SK-N-SH (cell line): ENCODE results near the gene BTAF1. TPM values are rescaled to one million over a fixed set of nuclear protein-coding genes. Genes with fewer than 3 reads are reported as not detected.

Experiments
- CTCF ChIA-PET: fragments of 300-600, 350-600 bp; formaldehyde crosslinking; extraction: SDS; loops from one replicate; lab custom pipeline; 2021; lab: Yijun Ruan, JAX
- POLR2A ChIA-PET: fragments of 350-600 bp; sonication (Branson Sonifier 250); formaldehyde crosslinking; extraction: SDS; loops from one replicate; lab custom pipeline; 2020; ENCODE audit warnings: antibody characterized with exemption, inconsistent platforms; lab: Yijun Ruan, JAX
- DNase-seq: peaks from one replicate; pipeline ENCODE4 v3.0.0; 2012
- H2AFZ ChIP-seq: fragments of 200-600 bp; sonication (generic); 2 replicates; pipeline ENCODE4 v1.8.1; 2016; ENCODE audit warnings: antibody characterized with exemption, mild to moderate bottlenecking, low read depth
- H3F3A ChIP-seq: fragments of 200-600 bp; sonication (generic); replicated peaks from 2 replicates; pipeline ENCODE3; 2016; ENCODE audit warnings: antibody characterized with exemption, mild to moderate bottlenecking; ENCODE audit not compliant: insufficient read depth
- H3K27ac ChIP-seq, 2 experiments: fragments of 200-500 bp in 1 of 2; fragments of 200-600 bp in 1 of 2; sonication (Bioruptor generic) in 1 of 2; sonication (generic), shearing (Covaris generic) in 1 of 2; 2 replicates each; pipeline versions ENCODE4 v1.5.1 to v1.6.1; 2014 to 2016; ENCODE audit warnings: low read depth in 2 of 2, inconsistent platforms in 1 of 2, low read length in 1 of 2, mild to moderate bottlenecking in 1 of 2, mixed read lengths in 1 of 2
- H3K27me3 ChIP-seq: fragments of 200-600 bp; sonication (generic), shearing (Covaris generic); 2 replicates; pipeline ENCODE4 v1.6.1; 2016; ENCODE audit warnings: mixed run types; ENCODE audit not compliant: insufficient read depth
- H3K36me3 ChIP-seq, 2 experiments: fragments of 200-500 bp in 1 of 2; fragments of 200-600 bp in 1 of 2; sonication (Bioruptor generic) in 1 of 2; sonication (generic) in 1 of 2; replicated peaks in 1 of 2; 2 replicates each; pipeline versions ENCODE3 to v1.5.1; 2014 to 2016; ENCODE audit warnings: low read length in 1 of 2, mild to moderate bottlenecking in 1 of 2; ENCODE audit not compliant: insufficient read depth in 2 of 2, control insufficient read depth in 1 of 2
- H3K4me1 ChIP-seq, 2 experiments: fragments of 200-500 bp in 1 of 2; fragments of 200-600 bp in 1 of 2; sonication (Bioruptor generic) in 1 of 2; sonication (generic), shearing (Covaris generic) in 1 of 2; 2 replicates each; pipeline versions ENCODE4 v1.5.1 to v1.6.1; 2014 to 2016; ENCODE audit warnings: low read depth in 1 of 2, low read length in 1 of 2, mixed run types in 1 of 2; ENCODE audit not compliant: insufficient read depth in 2 of 2, control insufficient read depth in 1 of 2
- H3K4me2 ChIP-seq: fragments of 200-600 bp; sonication (generic), shearing (Covaris generic); 2 replicates; pipeline ENCODE4 v1.6.1; 2017; ENCODE audit warnings: mixed run types
- H3K4me3 ChIP-seq, 2 experiments: fragments of 200-500 bp in 1 of 2; fragments of 200-600 bp in 1 of 2; sonication (Bioruptor generic) in 1 of 2; sonication (generic), shearing (Covaris generic) in 1 of 2; 2 replicates each; pipeline versions ENCODE4 v1.5.1 to v1.8.1; 2014 to 2016; ENCODE audit warnings: low read depth in 2 of 2, inconsistent platforms in 1 of 2, low read length in 1 of 2, mild to moderate bottlenecking in 1 of 2, mixed read lengths in 1 of 2, moderate library complexity in 1 of 2
- H3K79me2 ChIP-seq: fragments of 200-600 bp; sonication (generic); 2 replicates; pipeline ENCODE4 v1.8.1; 2017; ENCODE audit warnings: mild to moderate bottlenecking; ENCODE audit not compliant: insufficient read depth
- H3K9ac ChIP-seq: fragments of 200-600 bp; sonication (generic); 2 replicates; pipeline ENCODE4 v1.6.1; 2017; ENCODE audit warnings: mixed run types
- H3K9me2 ChIP-seq: fragments of 200-600 bp; sonication (generic); 2 replicates; pipeline ENCODE4 v1.6.1; 2017; ENCODE audit warnings: mixed run types
- H3K9me3 ChIP-seq: fragments of 200-600 bp; sonication (generic); 2 replicates; pipeline ENCODE4 v1.6.1; 2017; ENCODE audit warnings: mixed run types, mild to moderate bottlenecking, moderate library complexity
- H4K20me1 ChIP-seq: fragments of 200-600 bp; sonication (generic); 2 replicates; pipeline ENCODE4 v1.6.1; 2017; ENCODE audit warnings: mild to moderate bottlenecking, mixed run types; ENCODE audit not compliant: insufficient read depth
- CHD2 ChIP-seq: fragments of 150-350 bp; IDR thresholded peaks from 2 replicates; pipeline ENCODE4 v1.6.1; 2018; ENCODE audit warnings: low read length; ENCODE audit not compliant: partially characterized antibody
- CTCF ChIP-seq: fragments of 200-600 bp; sonication (generic); IDR thresholded peaks from 2 replicates; pipeline ENCODE4 v1.6.1; 2017; ENCODE audit warnings: antibody characterized with exemption, mild to moderate bottlenecking, moderate library complexity
- ELF1 ChIP-seq: IDR thresholded peaks from 2 replicates; pipeline ENCODE4 v1.4.0; 2012
- FOSL2 ChIP-seq: IDR thresholded peaks from 2 replicates; pipeline ENCODE4 v1.4.0; 2012; ENCODE audit warnings: low read depth, mild to moderate bottlenecking, moderate library complexity, borderline replicate concordance
- FOXM1 ChIP-seq: IDR thresholded peaks from 2 replicates; pipeline ENCODE4 v1.4.0; 2012; ENCODE audit warnings: low read depth, mild to moderate bottlenecking
- GATA2 ChIP-seq: sonication (generic); formaldehyde crosslinking; IDR thresholded peaks from 2 replicates; pipeline ENCODE4 v1.5.0; 2020; ENCODE audit warnings: mild to moderate bottlenecking, missing genetic modification reagents
- JUND ChIP-seq: IDR thresholded peaks from 2 replicates; pipeline ENCODE4 v1.4.0; 2012
- MAX ChIP-seq: IDR thresholded peaks from 2 replicates; pipeline ENCODE4 v1.4.0; 2012; ENCODE audit warnings: low read depth
- MEF2A ChIP-seq: IDR thresholded peaks from 2 replicates; pipeline ENCODE4 v1.4.0; 2012; ENCODE audit warnings: low read depth, borderline replicate concordance
- MXI1 ChIP-seq: IDR thresholded peaks from 2 replicates; pipeline ENCODE4 v1.6.1; 2012; ENCODE audit warnings: mild to moderate bottlenecking, low read depth, low read length, improper control_type of control experiment
- NFIC ChIP-seq: IDR thresholded peaks from 2 replicates; pipeline ENCODE4 v1.4.0; 2012; ENCODE audit warnings: borderline replicate concordance
- POLR2AphosphoS5 ChIP-seq: IDR thresholded peaks from 2 replicates; pipeline ENCODE4 v1.6.1; 2012; ENCODE audit warnings: low read depth, low read length
- RAD21 ChIP-seq: IDR thresholded peaks from 2 replicates; pipeline ENCODE4 v1.6.1; 2012; ENCODE audit warnings: mild to moderate bottlenecking, low read length
- RCOR1 ChIP-seq: fragments of 150-350 bp; IDR thresholded peaks from 2 replicates; pipeline ENCODE4 v1.6.1; 2017; ENCODE audit warnings: antibody characterized with exemption, low read length
- REST ChIP-seq: IDR thresholded peaks from 2 replicates; pipeline ENCODE4 v1.6.1; 2012; ENCODE audit warnings: mild to moderate bottlenecking, low read depth, low read length, moderate library complexity
- RFX5 ChIP-seq: IDR thresholded peaks from 2 replicates; pipeline ENCODE4 v1.6.1; 2012; ENCODE audit warnings: mild to moderate bottlenecking, improper control_type of control experiment, low read length
- RXRA ChIP-seq: IDR thresholded peaks from 2 replicates; pipeline ENCODE4 v1.4.0; 2012; ENCODE audit warnings: low read depth, mild to moderate bottlenecking, borderline replicate concordance
- TEAD4 ChIP-seq: IDR thresholded peaks from 2 replicates; pipeline ENCODE4 v1.4.0; 2012; ENCODE audit warnings: mild to moderate bottlenecking, borderline replicate concordance; ENCODE audit not compliant: insufficient read depth
- USF1 ChIP-seq: IDR thresholded peaks from 2 replicates; pipeline ENCODE4 v1.4.0; 2012; ENCODE audit warnings: low read depth, borderline replicate concordance
- YY1 ChIP-seq: IDR thresholded peaks from 2 replicates; pipeline ENCODE4 v1.4.0; 2012; ENCODE audit warnings: low read depth, mild to moderate bottlenecking
- WGBS: methylation state at CpG from one replicate; pipeline ENCODE4 v1.1.6; 2017; ENCODE audit warnings: low lambda C conversion rate; 5-methylcytosine and 5-hydroxymethylcytosine counted together
- polyA plus RNA-seq, 3 experiments: library from polyadenylated mRNA; depleted of rRNA; stranded (reverse); fragments of >200 nt; gene quantifications; 2 replicates each; pipeline ENCODE4 v1.2.3, GENCODE V29; 2012

Gene BTAF1
- polyA plus RNA-seq, 1 of the 3 experiments (the other 2 are of a cell fraction) = 9.8 TPM

- Histone ChIP-seq H3K9me2 (no peaks in the 10 kb centered on the region), H3K4me3 (no peak overlapping the region), H3K9me3 (no peaks in the 10 kb centered on the region), H3K27ac (no peak overlapping the region), H3K9ac (no peak overlapping the region), H3K4me2 (no peak overlapping the region), H2AFZ (no peak overlapping the region), H3F3A (no peaks in the 10 kb centered on the region), H3K4me1 (no peaks in the 10 kb centered on the region), H3K36me3 (peaks cover 0 to 3% of the 10 kb centered on the region in 2 experiments), H3K27me3 (no peaks in the 10 kb centered on the region), H3K79me2 (no peaks in the 10 kb centered on the region), H4K20me1 (no peaks in the 10 kb centered on the region)
- 93% methylated on average over 18 of the region's 18 CpGs for WGBS
- no peak for TF ChIP-seq JUND
- no peak for TF ChIP-seq ELF1
- TF ChIP-seq FOXM1 = no peak
- no peak for TF ChIP-seq POLR2AphosphoS5
- TF ChIP-seq YY1 = no peak
- TF ChIP-seq REST = no peak
- DNase-seq = no peak
- ChIA-PET CTCF (interaction anchor here (2.0 kb wide), 1 partner anchor 8 kb away, joined by 6 read pairs; no protein-coding TSS in a partner anchor), POLR2A (no interaction called here)
These were observed 128.5 kb downstream of the BTAF1 start for GRCh38 chr10:92052088-92052487.

GRCh38 chr10:92052741-92053140, 129.2 kb downstream of the BTAF1 start:
- no peaks in the 10 kb centered on the region for H3K4me1 ChIP-seq
- ChIA-PET CTCF (interaction anchor here (1.0 to 2.0 kb wide), 2 partner anchors 8 to 32 kb away, joined by 3 to 6 read pairs; no protein-coding TSS in a partner anchor), POLR2A (no interaction called here)
- H3K9me2 ChIP-seq = no peaks in the 10 kb centered on the region
- WGBS = 80% methylated on average over 5 of the region's 5 CpGs
- no peak overlapping the region for H3K4me2 ChIP-seq
- no peaks in the 10 kb centered on the region for H3F3A ChIP-seq
- DNase-seq = no peak
- no peaks in the 10 kb centered on the region for H3K27me3 ChIP-seq
- H2AFZ ChIP-seq = no peak overlapping the region
- H3K9me3 ChIP-seq = no peaks in the 10 kb centered on the region
- no peak overlapping the region for H3K9ac ChIP-seq
- H3K27ac ChIP-seq = no peak overlapping the region
- H3K4me3 ChIP-seq = no peak overlapping the region
- peaks cover 0 to 3% of the 10 kb centered on the region in 2 experiments for H3K36me3 ChIP-seq
- no peaks in the 10 kb centered on the region for H3K79me2 ChIP-seq
- no peaks in the 10 kb centered on the region for H4K20me1 ChIP-seq
- TF ChIP-seq NFIC (no peak), FOSL2 (no peak), CTCF (no peak), FOXM1 (no peak), CHD2 (no peak), MEF2A (no peak), RAD21 (no peak), TEAD4 (no peak), ELF1 (no peak), GATA2 (CRISPR knock-in tag) (no peak), RCOR1 (no peak), RXRA (no peak), MXI1 (no peak), USF1 (no peak), RFX5 (no peak), MAX (no peak)
